ENCODE results near the gene MAP7D2. TPM values are rescaled to one million over a fixed set of nuclear protein-coding genes. Genes with fewer than 3 reads are reported as not detected.

Gene MAP7D2
- total and polyA plus RNA-seq, 9 of the 15 experiments (the other 6 are each of a cell fraction or from before 2014, with no cell fraction given) = 0.01 to 0.04 (median 0.03) TPM; not detected in 4

GRCh38 chrX:20159797-20160385, 43.2 kb upstream of the MAP7D2 start (continued):
- TF ChIP-seq ZFPM2 (CRISPR knock-in tag; IDR thresholded peaks at IDR 0.05) (no peak), ZEB2 (IDR thresholded peaks at IDR 0.05) (no peak), NFIC (IDR thresholded peaks at IDR 0.05) (no peak), KAT7 (CRISPR knock-in tag; IDR thresholded peaks at IDR 0.05; ENCODE audit: borderline replicate concordance) (no peak), ETV5 (CRISPR knock-in tag; IDR thresholded peaks at IDR 0.05; ENCODE audit: low read depth) (no peak), TCFL5 (CRISPR knock-in tag; conservative IDR thresholded peaks at IDR 0.05) (no peak)

- Histone ChIP-seq H3K9me3 (replicated peaks; ENCODE audit: control insufficient read depth, insufficient read depth, low read depth, low read length) (no peaks in the 10 kb centered on the region), H3K9ac (ENCODE audit: insufficient read depth in 1 of 2, low read depth in 2 of 2, low read length in 2 of 2) (no peak overlapping the region), H4K20me1 (replicated peaks; ENCODE audit: control insufficient read depth, insufficient read depth, low read length) (no peaks in the 10 kb centered on the region), H3K4me1 (replicated peaks in 1 of 2; ENCODE audit: control insufficient read depth in 2 of 2, insufficient read depth in 2 of 2, low read length in 2 of 2) (no peaks in the 10 kb centered on the region), H3K79me2 (ENCODE audit: control insufficient read depth, insufficient read depth, low read length) (no peaks in the 10 kb centered on the region), H3K4me2 (ENCODE audit: insufficient read depth, low read length) (no peak overlapping the region), H3K9me1 (ENCODE audit: control insufficient read depth, insufficient read depth, low read length) (no peaks in the 10 kb centered on the region), H3K27ac (ENCODE audit: extremely low read depth, low read depth, low read length) (no peak overlapping the region), H2AFZ (ENCODE audit: low read depth, low read length) (no peak overlapping the region), H3K36me3 (ENCODE audit: control insufficient read depth, insufficient read depth, low read length) (peaks cover 44% of the 10 kb centered on the region), H3K27me3 (ENCODE audit: control insufficient read depth in 2 of 2, insufficient read depth in 2 of 2, low read length in 2 of 2) (no peaks in the 10 kb centered on the region), H3K4me3 (no peak overlapping the region)
- in situ Hi-C loops (cut with MboI) (no loop called here), intact Hi-C loops (cut with micrococcal nuclease) (no loop called here)
- POLR2A ChIA-PET = no interaction called here
- TF ChIP-seq RHOXF2B (CRISPR knock-in tag; conservative IDR thresholded peaks at IDR 0.05) (no peak), ZNF253 (CRISPR knock-in tag; conservative IDR thresholded peaks at IDR 0.05) (no peak), TBL1XR1 (IDR thresholded peaks at IDR 0.05; ENCODE audit: low read length in 2 of 2) (no peak), ZC3H8 (IDR thresholded peaks at IDR 0.05) (no peak), PHB (CRISPR knock-in tag; IDR thresholded peaks at IDR 0.05) (no peak)
- DNase-seq (ENCODE audit: extremely low read depth in 1 of 4, low spot score in 3 of 4) (no peak), ATAC-seq (no peak), FAIRE-seq (no peak)
- BruUV-seq (replicated peaks) = TSS peak; percentile 7
- CTCF ChIA-PET (ENCODE audit: low intra/inter-chr PET ratio) = no interaction called here
- 93% methylated on average over 3 of the region's 3 CpGs for WGBS (ENCODE audit: insufficient coverage, low coverage, missing lambda C conversion rate)
Observed at GRCh38 chrX:20151689-20152088, 35.0 kb upstream of the MAP7D2 start.
